Esophagus muscularis mucosa (tissue), 3 donors: ENCODE data around the gene RAPGEF2.

Experiments
- CTCF ChIP-seq, 3 experiments: fragments of 200-600 bp in 2 of 3; fragments of 450-650 bp in 1 of 3; sonication (generic) in 2 of 3; IDR thresholded peaks; one replicate each; pipeline ENCODE4 v1.5.1; 2017 to 2019; ENCODE audit warnings: antibody characterized with exemption in 3 of 3, mild to moderate bottlenecking in 2 of 3, moderate library complexity in 1 of 3
- POLR2A ChIP-seq: fragments of 450-650 bp; IDR thresholded peaks from one replicate; pipeline ENCODE4 v1.6.1; 2017; ENCODE audit warnings: antibody characterized with exemption, moderate library complexity, mild to moderate bottlenecking, low read depth
- POLR2AphosphoS5 ChIP-seq, 2 donors: sonication (generic); formaldehyde crosslinking; IDR thresholded peaks; one replicate each; pipeline ENCODE4 v1.6.1; 2017; ENCODE audit warnings: antibody characterized with exemption in 2 of 2

- TF ChIP-seq CTCF (IDR thresholded peaks at IDR 0.05) (no peak), POLR2A (no peak), POLR2AphosphoS5 (IDR thresholded peaks at IDR 0.05) (no peak)
These were observed 194.2 kb downstream of the RAPGEF2 start for GRCh38 chr4:159297091-159297490.
